Globus pallidus (tissue), 1 donor: Measurements from ENCODE around the gene NT5C3B.
"Not testable (repeated sequence)": the region's sequence is repeated elsewhere in the genome, so short reads cannot be mapped to it uniquely, and the experiment has no call there.

Experiments used
- DNase-seq: peaks from one replicate; pipeline ENCODE4 v3.0.0-alpha.2; 2015; ENCODE audit warnings: low spot score

The NT5C3B gene

GRCh38 chr17:41835800-41836549, at the start of gene NT5C3B:
TSS of gene NT5C3B (minus strand) at chr17:41836232. CDS start at chr17:41836193, 39 bp downstream.
- peak; percentile 46 for DNase-seq

DNA sequence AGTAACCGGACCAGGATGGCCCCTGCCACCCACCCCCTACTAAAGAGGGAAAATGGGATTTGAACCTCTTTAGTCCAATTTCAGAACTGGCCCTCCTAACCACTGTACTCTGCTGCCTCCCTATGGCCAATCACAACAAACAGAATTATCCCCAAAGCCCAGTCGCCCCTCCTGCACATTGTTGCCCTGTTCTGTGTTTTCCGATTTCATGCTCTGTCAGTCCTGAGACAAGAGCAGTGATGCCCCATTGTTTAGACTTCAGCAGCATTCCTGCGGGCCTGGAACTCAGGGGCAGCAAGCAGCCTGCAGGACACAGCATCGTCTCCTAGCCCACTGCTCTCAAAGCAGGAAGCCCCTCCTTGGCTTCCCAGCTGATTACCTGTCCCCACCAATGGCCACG, 49.7 kb upstream of the NT5C3B start:
- DNase-seq = no peak

- DNase-seq = no peak
These were observed 46.7 kb upstream of the NT5C3B start for GRCh38 chr17:41882756-41883155.

GRCh38 chr17:41880130-41880529, 44.1 kb upstream of the NT5C3B start:
- no peak for DNase-seq

GRCh38 chr17:41874293-41874670, 38.2 kb upstream of the NT5C3B start:
- not testable (repeated sequence) for DNase-seq

GRCh38 chr17:41873559-41874292, 37.7 kb upstream of the NT5C3B start:
- DNase-seq = no peak

DNA sequence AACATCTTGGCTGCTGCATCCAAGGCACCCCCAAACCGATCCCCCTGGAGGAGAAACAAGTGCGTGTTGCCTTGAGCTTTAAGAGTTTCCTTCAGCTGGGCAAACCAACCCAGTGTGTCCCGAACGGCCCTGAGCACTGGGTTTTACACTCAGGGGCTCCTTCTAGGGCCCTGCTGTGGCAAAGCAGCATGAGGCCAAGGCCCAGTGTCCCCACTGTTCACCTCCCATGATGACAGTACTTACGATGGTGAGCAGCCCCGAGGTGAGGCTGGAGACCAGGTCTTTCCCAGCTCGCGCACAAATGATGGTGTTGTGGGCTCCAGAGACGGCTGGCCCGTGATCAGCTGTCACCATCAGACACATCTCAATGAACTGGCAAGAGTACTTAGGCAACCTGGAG, 35.8 kb upstream of the NT5C3B start:
- DNase-seq = no peak

DNA sequence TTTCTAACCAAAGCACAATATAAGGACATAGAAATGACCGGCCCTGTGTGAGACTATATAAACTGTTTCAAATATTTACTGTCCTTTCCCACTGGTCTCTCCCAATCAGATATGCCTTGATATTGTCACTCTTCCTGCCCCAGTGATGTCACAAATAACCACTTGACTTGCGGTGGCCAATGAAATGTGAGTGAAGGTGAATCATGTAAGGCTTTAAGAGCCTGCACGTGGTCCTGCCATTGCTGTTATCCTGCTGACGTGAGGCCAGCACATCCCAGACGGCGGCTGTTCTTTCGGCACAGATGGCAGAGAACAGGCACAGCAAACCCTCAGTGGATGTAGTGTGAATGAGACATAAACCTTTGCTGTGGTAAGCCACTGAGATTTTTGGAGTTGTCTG, 34.6 kb upstream of the NT5C3B start:
- DNase-seq = no peak

DNA sequence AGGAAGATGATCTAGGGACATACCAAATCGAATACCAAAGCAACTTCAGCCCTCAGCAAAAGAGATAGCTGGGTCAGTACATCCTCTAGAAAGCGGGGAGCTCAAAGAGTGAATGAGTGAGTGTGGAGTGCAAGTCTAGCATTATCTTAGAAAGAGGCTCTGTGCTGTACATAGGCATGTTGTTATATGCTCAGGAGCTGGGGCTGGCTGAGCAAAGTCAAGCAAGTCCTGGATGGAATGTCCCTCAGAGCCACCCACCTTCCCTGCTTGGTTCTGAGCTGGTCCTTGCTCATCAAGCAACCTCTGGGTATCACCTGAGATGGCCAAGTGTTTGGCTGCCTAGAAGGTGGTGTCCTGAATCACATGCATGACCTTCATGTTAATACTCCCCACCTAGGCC, 34.1 kb upstream of the NT5C3B start:
- DNase-seq = no peak

GRCh38 chr17:41869426-41869825, 33.4 kb upstream of the NT5C3B start:
- no peak for DNase-seq

- no peak for DNase-seq
These were observed 32.5 kb upstream of the NT5C3B start for GRCh38 chr17:41868568-41868967.

GRCh38 chr17:41865596-41865893, 29.5 kb upstream of the NT5C3B start:
- no peak for DNase-seq

DNA sequence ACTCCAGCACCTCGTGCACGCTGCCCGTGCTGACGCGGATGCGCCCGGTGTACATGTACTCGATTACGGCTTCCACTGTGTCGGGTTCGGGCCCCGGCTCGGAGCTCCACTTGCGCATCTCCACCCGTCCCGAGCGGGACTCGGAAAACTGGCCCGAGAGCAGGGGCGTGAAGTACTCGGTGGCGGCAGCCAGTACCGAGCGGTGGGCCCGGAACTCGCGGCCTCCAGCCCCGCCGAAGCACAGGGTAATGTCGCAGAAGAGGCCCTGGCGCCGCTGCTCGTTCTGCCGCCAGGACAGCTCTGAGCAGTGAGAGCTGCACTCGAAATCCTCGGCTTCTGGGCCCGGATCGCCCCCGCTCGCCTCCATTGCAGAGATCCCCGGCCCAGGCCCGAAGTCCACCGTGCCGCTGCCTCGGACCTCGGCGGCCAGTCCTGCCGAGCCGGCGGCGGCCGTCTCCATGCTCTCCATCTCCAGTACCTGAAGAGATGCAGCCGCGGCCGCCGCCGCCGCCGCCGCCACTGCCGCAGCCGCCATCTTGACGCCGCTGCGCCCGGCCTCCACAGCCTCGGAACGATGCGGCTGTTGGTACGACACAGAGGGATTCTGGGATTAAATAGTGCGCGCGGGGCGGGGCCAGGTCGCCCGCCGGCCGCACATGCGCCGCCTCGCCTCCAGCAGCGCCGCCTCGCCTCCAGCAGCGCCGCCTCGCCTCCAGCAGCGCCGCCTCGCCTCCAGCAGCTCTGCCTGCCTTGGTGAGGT, 29.0 kb upstream of the NT5C3B start, which contains the start of gene KLHL11:
Gene KLHL11, minus strand, starts transcription at position 588 of the 760 bp plus-strand sequence. Its CDS starts 53 bp downstream, at position 535.
- peak; percentile 90 for DNase-seq

- peak; percentile 52 for DNase-seq
These were observed 28.4 kb upstream of the NT5C3B start for GRCh38 chr17:41864498-41864835.

DNA sequence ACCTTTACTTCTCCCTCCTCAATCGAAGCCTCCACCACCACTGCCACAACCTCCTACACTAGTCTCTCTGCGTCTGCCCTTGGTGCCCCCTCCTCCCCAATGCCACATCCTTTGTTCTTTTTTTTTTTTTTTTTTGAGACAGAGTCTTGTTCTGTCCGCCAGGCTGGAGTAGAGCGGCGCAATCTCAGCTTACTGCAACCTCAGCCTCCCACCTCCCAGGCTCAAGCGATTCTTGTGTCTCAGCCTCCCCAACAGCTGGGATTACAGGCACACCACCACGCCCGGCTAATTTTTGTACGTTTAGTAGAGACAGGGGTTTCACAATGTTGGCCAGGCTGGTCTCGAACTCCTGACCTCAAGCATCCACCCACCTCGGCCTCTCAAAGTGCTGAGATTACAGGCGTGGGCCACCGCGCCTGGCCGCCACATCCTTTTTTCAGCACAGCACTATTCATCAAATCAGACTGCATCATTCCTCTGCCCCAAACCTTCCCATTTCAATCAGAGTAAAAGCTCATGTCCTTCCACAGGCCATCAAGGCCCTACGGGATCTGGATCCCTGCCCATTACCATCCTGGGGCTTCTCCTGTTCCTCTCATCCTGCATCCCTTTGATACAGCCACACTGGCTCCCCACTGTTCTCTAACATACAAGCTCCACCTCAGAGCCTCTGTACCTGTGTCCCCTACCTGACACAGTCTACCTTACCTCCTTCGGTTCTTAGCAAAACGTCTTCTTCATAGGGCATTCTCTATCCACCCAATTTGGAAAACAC, 27.2 kb upstream of the NT5C3B start:
- DNase-seq = no peak

- no peak for DNase-seq
These were observed 24.4 kb upstream of the NT5C3B start for GRCh38 chr17:41860254-41860931.

DNA sequence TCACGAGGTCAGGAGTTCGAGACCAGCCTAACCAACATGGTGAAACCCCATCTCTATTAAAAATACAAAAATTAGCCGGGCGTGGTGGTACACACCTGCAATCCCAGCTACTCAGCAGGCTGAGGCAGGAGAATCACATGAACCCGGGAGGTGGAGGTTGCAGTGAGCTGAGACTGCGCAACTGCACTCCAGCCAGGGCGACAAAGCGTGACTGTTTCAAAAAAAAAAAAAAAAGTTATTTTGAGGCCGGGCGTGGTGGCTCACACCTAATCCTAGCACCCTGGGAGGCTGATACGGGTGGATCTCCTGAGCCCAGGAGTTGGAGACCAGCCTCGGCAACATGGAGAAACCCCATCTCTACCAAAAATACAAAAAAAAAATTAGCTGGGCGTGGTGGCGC, 15.3 kb upstream of the NT5C3B start:
- not testable (repeated sequence) for DNase-seq

DNA sequence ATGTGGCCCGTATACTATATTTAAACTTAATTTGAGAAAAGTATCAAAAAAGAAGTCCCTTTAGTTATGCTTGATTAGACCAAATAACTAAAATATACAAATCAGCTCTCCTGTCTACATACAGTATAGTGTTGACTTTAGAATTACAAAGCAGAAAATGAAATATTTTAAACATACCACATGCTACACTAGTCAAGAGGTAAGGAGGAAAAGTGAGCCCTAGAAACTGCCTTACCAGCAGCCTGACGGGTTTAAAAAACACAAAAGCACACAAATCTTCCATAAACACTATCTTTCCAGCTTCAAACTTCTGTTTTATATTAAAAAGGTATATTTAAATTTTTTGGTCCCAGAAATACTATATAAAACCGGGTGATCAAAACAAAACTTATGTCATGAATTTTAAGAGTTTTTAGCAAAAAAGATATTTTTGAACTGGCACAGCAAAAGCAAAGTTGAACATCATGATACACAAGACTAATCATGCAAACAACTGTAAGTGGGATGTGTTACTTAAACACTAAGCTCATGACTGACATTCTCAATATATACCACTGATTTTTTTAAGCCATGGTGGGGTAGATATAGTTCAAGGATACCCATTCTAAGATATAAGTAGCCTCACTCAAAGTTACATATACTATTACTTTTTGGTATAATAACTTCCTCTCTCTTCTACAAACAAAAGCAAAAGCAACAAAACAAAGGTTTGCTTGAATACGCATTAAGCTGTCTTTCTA, 13.4 kb upstream of the NT5C3B start:
- DNase-seq = no peak

GRCh38 chr17:41848788-41849187, 12.8 kb upstream of the NT5C3B start:
- no peak for DNase-seq

DNA sequence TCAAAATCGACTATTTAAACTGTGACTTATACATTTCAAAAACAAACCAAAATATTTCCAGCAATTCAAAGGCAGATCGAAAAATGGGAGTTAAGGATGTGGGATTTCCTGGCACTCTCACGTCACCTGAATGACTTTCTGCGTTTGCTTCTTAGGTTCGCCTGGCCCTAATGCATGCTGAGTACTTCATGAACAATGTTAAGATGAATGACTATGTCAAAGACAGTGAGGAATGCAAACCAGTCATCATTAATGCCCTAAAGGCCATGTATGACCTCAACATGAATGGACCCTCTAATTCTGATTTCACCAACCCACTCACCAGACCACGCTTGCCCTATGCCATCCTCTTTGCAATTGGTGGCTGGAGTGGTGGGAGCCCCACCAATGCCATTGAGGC, 8.9 kb upstream of the NT5C3B start:
- DNase-seq = no peak

GRCh38 chr17:41840781-41841180, 4.7 kb upstream of the NT5C3B start:
- not testable (repeated sequence) for DNase-seq
